Endothelial cell (in vitro differentiated cells): ENCODE data around the gene EFNA4. TPM values are rescaled to one million over a fixed set of nuclear protein-coding genes. Genes with fewer than 3 reads are reported as not detected.

Experiments
- DNase-seq: peaks from one replicate; pipeline ENCODE4 v3.0.0; 2021; ENCODE audit warnings: low spot score
- H3K27ac Mint-ChIP-seq: one replicate; pipeline ENCODE4 v1.8.0; 2021; ENCODE audit warnings: mixed read lengths, inconsistent platforms; ENCODE audit not compliant: unreplicated experiment
- H3K27me3 Mint-ChIP-seq: one replicate; pipeline ENCODE4 v1.8.0; 2021; ENCODE audit warnings: mild to moderate bottlenecking, moderate library complexity, mixed read lengths, inconsistent platforms; ENCODE audit not compliant: unreplicated experiment
- H3K36me3 Mint-ChIP-seq: one replicate; pipeline ENCODE4 v1.8.0; 2021; ENCODE audit warnings: mild to moderate bottlenecking, low read depth, mixed read lengths, inconsistent platforms; ENCODE audit not compliant: unreplicated experiment
- H3K4me1 Mint-ChIP-seq: one replicate; pipeline ENCODE4 v1.8.0; 2021; ENCODE audit warnings: mild to moderate bottlenecking, mixed read lengths, inconsistent platforms; ENCODE audit not compliant: unreplicated experiment
- H3K4me3 Mint-ChIP-seq: one replicate; pipeline ENCODE4 v1.8.0; 2021; ENCODE audit warnings: mild to moderate bottlenecking, mixed read lengths, inconsistent platforms; ENCODE audit not compliant: unreplicated experiment
- H3K9me3 Mint-ChIP-seq: one replicate; pipeline ENCODE4 v1.8.0; 2021; ENCODE audit warnings: mixed read lengths, inconsistent platforms; ENCODE audit not compliant: unreplicated experiment
- total RNA-seq: library from RNA; stranded (reverse); fragmentation: NEBNext Ultra II Directional; extraction: Animal tissue kit (Norgen Biotek cat#: 25700); gene quantifications from one replicate; pipeline ENCODE4 v1.2.1, GENCODE V29; 2021; ENCODE audit not compliant: unreplicated experiment
- TF ChIP-seq, protein P1 (sequence below): fragments of 200-600 bp; sonication (generic); IDR thresholded peaks from one replicate; pipeline ENCODE4 v1.5.0; 2021; ENCODE audit warnings: antibody characterized with exemption; ENCODE audit not compliant: unreplicated experiment

EFNA4 gene
- total RNA-seq, 1 donor from 2014 or later, result 25.2 TPM

DNA sequence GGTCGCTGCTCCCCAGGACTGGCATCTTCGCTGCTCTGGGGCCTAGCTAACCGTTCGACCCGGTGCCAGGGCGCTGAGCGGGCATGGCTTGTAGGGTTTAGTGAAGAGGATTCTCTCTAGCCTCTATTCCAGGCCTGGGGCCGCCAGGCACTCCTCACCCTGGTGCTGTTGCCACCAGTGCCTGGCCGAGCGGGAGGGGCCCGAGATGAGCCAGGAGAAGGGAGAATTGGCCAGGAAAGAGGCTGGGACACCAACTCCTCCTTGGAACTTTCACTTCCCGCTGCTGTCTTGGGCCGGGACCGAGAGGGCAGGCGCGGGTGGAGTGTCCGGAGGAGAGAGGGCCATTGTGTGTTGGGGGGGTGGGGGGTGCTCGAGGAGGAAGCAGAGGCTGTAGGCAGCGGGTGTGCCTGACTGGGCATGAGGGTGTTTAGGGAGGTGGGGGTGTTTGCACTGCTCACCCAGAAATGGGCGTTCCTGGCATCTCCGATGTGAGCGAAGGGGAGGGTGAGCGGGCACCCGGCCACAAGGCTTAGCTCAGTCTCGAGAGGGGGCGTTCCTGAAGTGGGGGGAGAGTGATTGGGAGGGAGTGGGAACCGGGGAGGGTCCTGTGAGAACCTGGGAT, 11.7 kb upstream of the EFNA4 start:
- H3K4me1 Mint-ChIP-seq, result peaks cover 44% of the 10 kb centered on the region
- peak overlapping the region; percentile 62 for H3K27ac Mint-ChIP-seq
- no peaks in the 10 kb centered on the region for H3K9me3 Mint-ChIP-seq
- H3K27me3 Mint-ChIP-seq, result peaks cover 17% of the 10 kb centered on the region
- TF ChIP-seq, protein P1, sequence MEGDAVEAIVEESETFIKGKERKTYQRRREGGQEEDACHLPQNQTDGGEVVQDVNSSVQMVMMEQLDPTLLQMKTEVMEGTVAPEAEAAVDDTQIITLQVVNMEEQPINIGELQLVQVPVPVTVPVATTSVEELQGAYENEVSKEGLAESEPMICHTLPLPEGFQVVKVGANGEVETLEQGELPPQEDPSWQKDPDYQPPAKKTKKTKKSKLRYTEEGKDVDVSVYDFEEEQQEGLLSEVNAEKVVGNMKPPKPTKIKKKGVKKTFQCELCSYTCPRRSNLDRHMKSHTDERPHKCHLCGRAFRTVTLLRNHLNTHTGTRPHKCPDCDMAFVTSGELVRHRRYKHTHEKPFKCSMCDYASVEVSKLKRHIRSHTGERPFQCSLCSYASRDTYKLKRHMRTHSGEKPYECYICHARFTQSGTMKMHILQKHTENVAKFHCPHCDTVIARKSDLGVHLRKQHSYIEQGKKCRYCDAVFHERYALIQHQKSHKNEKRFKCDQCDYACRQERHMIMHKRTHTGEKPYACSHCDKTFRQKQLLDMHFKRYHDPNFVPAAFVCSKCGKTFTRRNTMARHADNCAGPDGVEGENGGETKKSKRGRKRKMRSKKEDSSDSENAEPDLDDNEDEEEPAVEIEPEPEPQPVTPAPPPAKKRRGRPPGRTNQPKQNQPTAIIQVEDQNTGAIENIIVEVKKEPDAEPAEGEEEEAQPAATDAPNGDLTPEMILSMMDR, result no peak
- no peak for DNase-seq
- H3K4me3 Mint-ChIP-seq, result peak overlapping the region; percentile 97
- peaks cover 17% of the 10 kb centered on the region for H3K36me3 Mint-ChIP-seq

DNA sequence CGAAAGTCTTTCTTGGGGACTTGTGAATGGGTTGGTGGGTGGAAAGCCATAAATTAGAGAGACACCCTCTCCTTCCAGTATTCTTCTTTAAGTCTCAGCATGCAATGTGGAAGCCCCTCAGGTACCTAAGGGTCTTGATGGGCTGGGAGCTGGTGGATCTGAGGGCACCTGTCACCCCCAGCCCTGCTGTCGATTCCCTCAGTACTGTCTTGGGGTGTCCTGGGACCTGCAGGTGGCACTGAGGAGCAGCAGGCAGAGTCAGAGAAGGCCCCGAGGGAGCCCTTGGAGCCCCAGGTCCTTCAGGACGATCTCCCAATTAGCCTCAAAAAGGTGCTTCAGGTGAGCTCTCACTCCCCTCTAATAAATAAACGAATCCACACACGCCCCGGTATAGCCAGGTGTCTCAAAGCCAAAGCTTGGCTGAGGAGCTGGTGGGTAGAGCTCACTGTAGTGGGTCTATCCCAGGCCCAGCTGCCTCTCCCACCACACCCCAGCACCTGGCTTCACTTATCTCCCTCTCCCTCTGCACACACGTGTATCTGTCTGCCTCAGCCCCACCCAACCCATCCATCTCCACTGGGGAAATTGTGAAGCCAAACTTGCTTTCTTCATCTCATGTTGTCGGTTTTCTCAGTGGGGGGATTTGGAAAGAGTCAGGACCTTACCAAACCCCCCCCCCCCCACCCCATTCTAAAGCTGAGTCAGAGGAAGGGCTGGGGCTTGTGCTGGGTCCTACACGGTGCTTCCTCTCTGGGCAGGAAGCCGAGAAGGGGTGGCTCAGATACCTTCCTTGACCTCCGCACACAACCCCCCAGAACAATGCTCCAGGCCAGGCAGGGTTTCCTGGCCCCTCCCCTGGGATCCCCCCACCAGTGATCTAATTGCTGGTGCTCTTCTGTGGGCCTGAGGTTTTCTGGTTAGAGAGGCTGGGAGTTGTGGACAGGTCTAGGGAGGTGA, 10.8 kb upstream of the EFNA4 start:
- Mint-ChIP-seq H3K27me3 (peaks cover 15% of the 10 kb centered on the region), H3K4me1 (peaks cover 39% of the 10 kb centered on the region), H3K27ac (peak overlapping the region; percentile 75), H3K36me3 (peaks cover 23% of the 10 kb centered on the region), H3K4me3 (peak overlapping the region; percentile 97), H3K9me3 (no peaks in the 10 kb centered on the region)
- TF ChIP-seq, protein P1, result no peak
- DNase-seq, result no peak

DNA sequence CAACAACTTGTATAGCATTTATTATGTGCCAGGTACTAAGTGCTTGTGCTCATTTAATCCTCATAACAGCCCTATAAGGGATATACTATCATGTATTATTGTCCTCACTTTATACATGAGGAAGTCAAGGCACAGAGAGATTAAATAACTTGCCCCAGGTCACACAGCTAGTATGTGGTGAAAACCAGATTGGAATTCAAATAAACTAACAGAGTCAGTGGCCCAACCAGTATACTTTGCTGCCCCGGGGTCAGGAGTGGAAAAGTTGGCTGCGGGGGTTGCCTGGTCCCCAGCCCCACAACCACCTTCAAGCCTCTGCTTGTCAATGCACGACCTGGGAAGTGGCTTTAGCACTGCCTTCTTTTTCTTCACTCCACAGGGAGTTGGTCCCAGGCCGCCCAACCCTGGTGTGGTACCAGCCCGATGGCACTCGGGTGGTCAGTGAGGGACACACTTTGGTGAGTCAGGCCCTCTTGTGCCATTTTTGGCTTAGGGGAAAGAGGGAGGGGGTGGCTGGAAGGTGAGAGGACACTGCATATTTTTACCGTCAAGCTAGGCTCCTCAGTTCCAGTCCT, 9.9 kb upstream of the EFNA4 start:
- H3K4me1 Mint-ChIP-seq, result peaks cover 33% of the 10 kb centered on the region
- no peaks in the 10 kb centered on the region for H3K9me3 Mint-ChIP-seq
- peak overlapping the region; percentile 97 for H3K4me3 Mint-ChIP-seq
- TF ChIP-seq, protein P1, result no peak
- H3K27ac Mint-ChIP-seq, result peak overlapping the region; percentile 75
- peaks cover 14% of the 10 kb centered on the region for H3K27me3 Mint-ChIP-seq
- peaks cover 28% of the 10 kb centered on the region for H3K36me3 Mint-ChIP-seq
- DNase-seq, result no peak

DNA sequence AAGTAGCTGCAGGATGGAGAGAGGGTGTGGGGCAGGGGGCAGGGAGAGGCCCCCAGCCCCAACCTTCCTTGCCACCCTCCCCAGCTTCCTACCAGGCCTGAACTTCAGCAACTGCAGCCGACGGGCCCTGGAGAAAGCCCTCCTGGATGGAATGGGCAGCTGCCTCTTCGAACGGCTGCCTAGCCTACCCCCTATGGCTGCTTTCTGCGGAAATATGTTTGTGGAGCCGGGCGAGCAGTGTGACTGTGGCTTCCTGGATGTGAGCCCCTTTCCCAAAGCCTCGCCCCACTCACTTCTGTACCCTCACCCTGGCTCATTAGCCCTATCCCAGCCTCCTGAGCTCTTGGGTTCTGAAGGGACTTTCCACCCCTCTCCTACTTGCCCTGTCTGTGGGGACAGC, 6.4 kb upstream of the EFNA4 start:
- Mint-ChIP-seq H3K27ac (no peak overlapping the region), H3K27me3 (peaks cover 14% of the 10 kb centered on the region), H3K9me3 (no peaks in the 10 kb centered on the region), H3K4me1 (peaks cover 18% of the 10 kb centered on the region), H3K4me3 (no peak overlapping the region), H3K36me3 (peaks cover 30% of the 10 kb centered on the region)
- TF ChIP-seq, protein P1, result no peak
- DNase-seq, result no peak
